ENCODE results near the gene DLG5. TPM values are rescaled to one million over a fixed set of nuclear protein-coding genes. Genes with fewer than 3 reads are reported as not detected.
A peak's percentile ranks its signal among the peaks of the same experiment; 100 is the strongest.

The DLG5 gene
- total RNA-seq, 1 donor from 2014 or later: 58.4 TPM

DNA sequence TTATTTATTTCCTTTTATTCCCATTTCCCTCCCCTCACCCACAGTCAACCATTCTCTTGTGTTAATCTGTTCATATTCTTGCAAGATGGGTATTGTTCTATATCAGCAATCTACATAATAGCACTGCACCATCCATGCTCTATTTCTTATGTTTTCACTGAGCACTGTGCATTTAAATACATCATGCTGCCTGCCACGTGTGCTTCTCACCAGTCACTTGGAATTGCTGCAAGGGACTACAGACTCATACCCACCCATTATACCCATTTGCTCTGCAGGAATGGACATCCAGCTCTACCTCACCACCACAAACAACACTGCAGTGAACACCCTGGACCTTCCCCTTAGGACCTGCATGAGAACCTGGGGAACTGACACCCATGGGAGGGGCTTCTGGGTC lies 20.8 kb downstream of the DLG5 start:
- H3K27ac Mint-ChIP-seq (ENCODE audit: unreplicated experiment): no peak overlapping the region
- H3K27me3 ChIP-seq (ENCODE audit: insufficient read depth, low read length): no peaks in the 10 kb centered on the region
- peaks cover 9% of the 10 kb centered on the region for H3K36me3 Mint-ChIP-seq (ENCODE audit: low read depth, unreplicated experiment)
- H2AFZ ChIP-seq (ENCODE audit: low read depth, low read length): no peak overlapping the region
- no peaks in the 10 kb centered on the region for H3K27me3 Mint-ChIP-seq (ENCODE audit: low read depth, unreplicated experiment)
- H3K4me3 ChIP-seq (ENCODE audit: insufficient read depth, low read depth, low read length): no peak overlapping the region
- peaks cover 20% of the 10 kb centered on the region for H3K4me1 Mint-ChIP-seq (ENCODE audit: low read depth, unreplicated experiment)
- H3K4me2 ChIP-seq (ENCODE audit: low read length): no peak overlapping the region
- H3K9me3 ChIP-seq (ENCODE audit: insufficient read depth, low read depth, low read length): no peaks in the 10 kb centered on the region
- peaks cover 75% of the 10 kb centered on the region for H3K79me2 ChIP-seq (ENCODE audit: insufficient read depth, low read length)
- H3K36me3 ChIP-seq (ENCODE audit: insufficient read depth, low read length): peaks cover 2% of the 10 kb centered on the region
- H3K9me3 Mint-ChIP-seq (ENCODE audit: unreplicated experiment): no peaks in the 10 kb centered on the region
- H4K20me1 ChIP-seq (ENCODE audit: insufficient read depth, low read length): peaks cover 84% of the 10 kb centered on the region
- no peak overlapping the region for H3K9ac ChIP-seq (ENCODE audit: low read length)
- no peak overlapping the region for H3K27ac ChIP-seq (ENCODE audit: low read depth, low read length)
- peak overlapping the region; percentile 12 for H3K4me3 Mint-ChIP-seq (ENCODE audit: unreplicated experiment)
- peaks cover 11% of the 10 kb centered on the region for H3K4me1 ChIP-seq (ENCODE audit: insufficient read depth, low read length)
- DNase-seq (ENCODE audit: low read depth) (no peak), FAIRE-seq (no peak)
- TF ChIP-seq EZH2 (IDR thresholded peaks at IDR 0.05; ENCODE audit: insufficient read depth, low read length): no peak
- TF ChIP-seq, protein P1, sequence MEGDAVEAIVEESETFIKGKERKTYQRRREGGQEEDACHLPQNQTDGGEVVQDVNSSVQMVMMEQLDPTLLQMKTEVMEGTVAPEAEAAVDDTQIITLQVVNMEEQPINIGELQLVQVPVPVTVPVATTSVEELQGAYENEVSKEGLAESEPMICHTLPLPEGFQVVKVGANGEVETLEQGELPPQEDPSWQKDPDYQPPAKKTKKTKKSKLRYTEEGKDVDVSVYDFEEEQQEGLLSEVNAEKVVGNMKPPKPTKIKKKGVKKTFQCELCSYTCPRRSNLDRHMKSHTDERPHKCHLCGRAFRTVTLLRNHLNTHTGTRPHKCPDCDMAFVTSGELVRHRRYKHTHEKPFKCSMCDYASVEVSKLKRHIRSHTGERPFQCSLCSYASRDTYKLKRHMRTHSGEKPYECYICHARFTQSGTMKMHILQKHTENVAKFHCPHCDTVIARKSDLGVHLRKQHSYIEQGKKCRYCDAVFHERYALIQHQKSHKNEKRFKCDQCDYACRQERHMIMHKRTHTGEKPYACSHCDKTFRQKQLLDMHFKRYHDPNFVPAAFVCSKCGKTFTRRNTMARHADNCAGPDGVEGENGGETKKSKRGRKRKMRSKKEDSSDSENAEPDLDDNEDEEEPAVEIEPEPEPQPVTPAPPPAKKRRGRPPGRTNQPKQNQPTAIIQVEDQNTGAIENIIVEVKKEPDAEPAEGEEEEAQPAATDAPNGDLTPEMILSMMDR (IDR thresholded peaks at IDR 0.05; ENCODE audit: insufficient read depth, low read depth, low read length): no peak

DNA sequence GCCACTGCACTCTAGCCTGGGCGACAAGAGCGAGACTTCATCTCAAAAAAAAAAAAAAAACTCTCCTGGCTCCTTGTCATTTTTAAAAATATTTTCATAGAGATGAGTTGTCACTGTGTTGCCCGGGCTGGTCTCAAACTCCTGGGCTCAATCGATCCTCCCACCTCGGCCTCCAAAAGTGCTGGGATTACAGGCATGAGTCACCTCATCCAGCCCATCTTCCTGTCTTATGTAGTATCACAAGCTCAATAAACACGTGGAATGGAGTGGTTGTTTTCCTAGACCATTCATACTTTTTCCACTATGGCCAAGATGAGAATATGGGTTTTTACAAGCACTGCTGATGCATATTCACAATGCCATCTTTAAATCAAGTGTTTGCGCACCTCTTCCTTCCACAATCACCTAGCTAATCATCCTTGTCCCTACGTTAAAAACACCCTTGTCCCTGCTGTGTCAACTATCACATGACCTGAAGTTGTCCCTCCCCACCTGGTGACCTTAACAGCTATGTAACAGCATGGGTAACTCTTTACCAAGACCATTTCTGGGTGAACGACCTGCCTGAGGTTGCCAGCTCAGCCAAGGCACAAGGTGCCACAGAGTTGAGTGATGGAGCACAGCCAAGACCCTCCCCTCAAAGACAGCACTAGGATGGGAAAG lies 21.3 kb downstream of the DLG5 start:
- Histone ChIP-seq H3K27ac (ENCODE audit: low read depth, low read length) (no peak overlapping the region), H3K9me3 (ENCODE audit: insufficient read depth, low read depth, low read length) (no peaks in the 10 kb centered on the region), H3K4me2 (ENCODE audit: low read length) (no peak overlapping the region), H3K36me3 (ENCODE audit: insufficient read depth, low read length) (peaks cover 2% of the 10 kb centered on the region), H3K4me3 (ENCODE audit: insufficient read depth, low read depth, low read length) (no peak overlapping the region), H3K9ac (ENCODE audit: low read length) (no peak overlapping the region), H3K79me2 (ENCODE audit: insufficient read depth, low read length) (peaks cover 72% of the 10 kb centered on the region), H4K20me1 (ENCODE audit: insufficient read depth, low read length) (peaks cover 79% of the 10 kb centered on the region), H3K4me1 (ENCODE audit: insufficient read depth, low read length) (peaks cover 9% of the 10 kb centered on the region), H3K27me3 (ENCODE audit: insufficient read depth, low read length) (no peaks in the 10 kb centered on the region), H2AFZ (ENCODE audit: low read depth, low read length) (no peak overlapping the region)
- Mint-ChIP-seq H3K4me3 (ENCODE audit: unreplicated experiment) (no peak overlapping the region), H3K36me3 (ENCODE audit: low read depth, unreplicated experiment) (peaks cover 9% of the 10 kb centered on the region), H3K27ac (ENCODE audit: unreplicated experiment) (no peak overlapping the region), H3K9me3 (ENCODE audit: unreplicated experiment) (no peaks in the 10 kb centered on the region), H3K4me1 (ENCODE audit: low read depth, unreplicated experiment) (peaks cover 17% of the 10 kb centered on the region), H3K27me3 (ENCODE audit: low read depth, unreplicated experiment) (no peaks in the 10 kb centered on the region)
- DNase-seq (ENCODE audit: low read depth): no peak
- TF ChIP-seq, protein P1 (IDR thresholded peaks at IDR 0.05; ENCODE audit: insufficient read depth, low read depth, low read length): no peak
- no peak for TF ChIP-seq EZH2 (IDR thresholded peaks at IDR 0.05; ENCODE audit: insufficient read depth, low read length)
- FAIRE-seq: no peak

DNA sequence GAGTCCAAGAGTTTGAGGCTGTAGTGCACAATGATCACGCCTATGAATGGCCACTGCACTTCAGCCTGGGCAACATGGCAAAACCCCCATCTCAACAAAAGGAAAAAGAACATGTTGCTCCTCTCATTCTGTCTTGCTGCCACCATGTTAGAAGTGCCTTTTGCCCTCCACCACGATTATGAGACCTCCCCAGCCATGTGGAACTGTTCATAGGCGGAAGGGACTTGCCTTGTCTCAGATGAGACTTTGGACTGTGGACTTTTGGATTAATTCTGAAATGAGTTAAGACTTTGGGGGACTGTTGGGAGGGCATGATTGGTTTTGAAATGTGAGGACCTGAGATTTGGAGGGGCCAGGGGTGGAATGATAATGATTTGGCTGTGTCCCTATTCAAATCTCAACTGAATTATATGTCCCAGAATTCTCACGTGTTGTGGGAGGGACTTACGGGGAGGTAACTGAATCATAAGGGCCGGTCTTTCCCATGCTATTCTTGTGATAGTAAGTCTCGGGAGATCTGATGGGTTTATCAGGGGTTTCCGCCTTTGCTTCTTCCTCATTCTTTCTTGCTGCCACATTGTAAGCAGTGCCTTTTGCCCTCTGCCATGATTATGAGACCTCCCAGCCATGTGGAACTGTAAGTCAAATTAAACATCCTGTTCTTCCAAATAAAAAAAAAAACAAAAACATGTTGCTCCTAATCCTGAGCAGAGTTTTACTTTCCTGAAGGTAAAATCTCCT lies 22.3 kb downstream of the DLG5 start:
- no peak overlapping the region for H3K4me3 ChIP-seq (ENCODE audit: insufficient read depth, low read depth, low read length)
- peaks cover 72% of the 10 kb centered on the region for H3K79me2 ChIP-seq (ENCODE audit: insufficient read depth, low read length)
- no peak overlapping the region for H2AFZ ChIP-seq (ENCODE audit: low read depth, low read length)
- H3K27ac Mint-ChIP-seq (ENCODE audit: unreplicated experiment): no peak overlapping the region
- no peak overlapping the region for H3K9ac ChIP-seq (ENCODE audit: low read length)
- DNase-seq (ENCODE audit: low read depth) (no peak), FAIRE-seq (no peak)
- TF ChIP-seq, protein P1 (IDR thresholded peaks at IDR 0.05; ENCODE audit: insufficient read depth, low read depth, low read length): no peak
- no peak for TF ChIP-seq EZH2 (IDR thresholded peaks at IDR 0.05; ENCODE audit: insufficient read depth, low read length)
- peaks cover 2% of the 10 kb centered on the region for H3K36me3 ChIP-seq (ENCODE audit: insufficient read depth, low read length)
- no peak overlapping the region for H3K4me2 ChIP-seq (ENCODE audit: low read length)
- no peaks in the 10 kb centered on the region for H3K9me3 Mint-ChIP-seq (ENCODE audit: unreplicated experiment)
- peaks cover 7% of the 10 kb centered on the region for H3K36me3 Mint-ChIP-seq (ENCODE audit: low read depth, unreplicated experiment)
- no peaks in the 10 kb centered on the region for H3K9me3 ChIP-seq (ENCODE audit: insufficient read depth, low read depth, low read length)
- H3K4me1 Mint-ChIP-seq (ENCODE audit: low read depth, unreplicated experiment): peaks cover 13% of the 10 kb centered on the region
- H3K4me1 ChIP-seq (ENCODE audit: insufficient read depth, low read length): peaks cover 3% of the 10 kb centered on the region
- H3K27me3 ChIP-seq (ENCODE audit: insufficient read depth, low read length): no peaks in the 10 kb centered on the region
- H4K20me1 ChIP-seq (ENCODE audit: insufficient read depth, low read length): peaks cover 79% of the 10 kb centered on the region
- H3K27me3 Mint-ChIP-seq (ENCODE audit: low read depth, unreplicated experiment): no peaks in the 10 kb centered on the region
- no peak overlapping the region for H3K4me3 Mint-ChIP-seq (ENCODE audit: unreplicated experiment)
- no peak overlapping the region for H3K27ac ChIP-seq (ENCODE audit: low read depth, low read length)

Data from astrocyte (in vitro differentiated cells and primary cell).